SK-N-SH treated with all-trans-retinoic acid at 6 μM for 48 hours (cell line): ENCODE data around the gene CHCT1.

ENCODE experiments used
- BACH2 ChIP-seq: fragments of 250-450 bp; sonication (Bioruptor Pico); IDR thresholded peaks from 2 replicates; pipeline ENCODE4 v1.9.0; 2021; ENCODE audit warnings: mild to moderate bottlenecking, borderline replicate concordance
- ISL1 ChIP-seq: fragments of 250-450 bp; sonication (Bioruptor Pico); IDR thresholded peaks from 2 replicates; pipeline ENCODE4 v2.1.2; 2022; ENCODE audit warnings: mild to moderate bottlenecking, moderate library complexity
- TOX ChIP-seq: fragments of 250-450 bp; sonication (Bioruptor Pico); IDR thresholded peaks from 2 replicates; pipeline ENCODE4 v1.8.0; 2021; ENCODE audit warnings: mild to moderate bottlenecking, moderate library complexity, borderline replicate concordance
- ZFP30 ChIP-seq: fragments of 450-650 bp; formaldehyde crosslinking; IDR thresholded peaks from 2 replicates; pipeline ENCODE4 v1.5.0; 2022; ENCODE audit warnings: mild to moderate bottlenecking, moderate library complexity
- TF ChIP-seq, protein P1 (sequence below): fragments of 250-450 bp; sonication (Bioruptor Pico); IDR thresholded peaks from 2 replicates; pipeline ENCODE4 v1.5.1; 2020; ENCODE audit warnings: low read depth, mild to moderate bottlenecking, moderate library complexity

DNA sequence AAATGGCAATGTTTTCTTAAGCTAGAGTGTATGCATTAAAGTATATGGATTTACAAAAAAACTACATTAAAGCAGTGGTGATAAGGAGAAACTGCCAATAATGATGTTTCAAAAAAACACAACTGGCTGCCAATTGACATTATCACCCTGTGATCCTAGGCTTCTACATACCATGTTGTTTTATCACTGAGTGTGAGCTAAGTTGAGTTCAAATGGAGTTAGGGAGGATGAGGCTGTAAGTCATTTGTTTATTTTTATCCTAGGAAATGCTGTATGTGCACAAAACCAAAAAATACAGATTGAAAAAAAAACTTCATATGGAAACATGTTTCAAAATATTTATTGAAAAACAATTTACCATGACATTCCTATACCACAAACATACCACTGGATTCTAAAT lies 22.9 kb downstream of the CHCT1 start:
- TF ChIP-seq BACH2 (CRISPR knock-in tag) (no peak), ZFP30 (CRISPR knock-in tag) (no peak), TOX (CRISPR knock-in tag) (no peak), ISL1 (CRISPR knock-in tag) (no peak)
- TF ChIP-seq, protein P1, sequence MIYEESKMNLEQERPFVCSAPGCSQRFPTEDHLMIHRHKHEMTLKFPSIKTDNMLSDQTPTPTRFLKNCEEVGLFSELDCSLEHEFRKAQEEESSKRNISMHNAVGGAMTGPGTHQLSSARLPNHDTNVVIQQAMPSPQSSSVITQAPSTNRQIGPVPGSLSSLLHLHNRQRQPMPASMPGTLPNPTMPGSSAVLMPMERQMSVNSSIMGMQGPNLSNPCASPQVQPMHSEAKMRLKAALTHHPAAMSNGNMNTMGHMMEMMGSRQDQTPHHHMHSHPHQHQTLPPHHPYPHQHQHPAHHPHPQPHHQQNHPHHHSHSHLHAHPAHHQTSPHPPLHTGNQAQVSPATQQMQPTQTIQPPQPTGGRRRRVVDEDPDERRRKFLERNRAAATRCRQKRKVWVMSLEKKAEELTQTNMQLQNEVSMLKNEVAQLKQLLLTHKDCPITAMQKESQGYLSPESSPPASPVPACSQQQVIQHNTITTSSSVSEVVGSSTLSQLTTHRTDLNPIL (CRISPR knock-in tag), result no peak
